HG02623 (cell line): ENCODE measurements around the gene SOCS4.
A peak's percentile ranks its signal among the peaks of the same experiment; 100 is the strongest.
"Not testable (repeated sequence)": the region's sequence is repeated elsewhere in the genome, so short reads cannot be mapped to it uniquely, and the experiment has no call there.

ENCODE experiments used
- ATAC-seq: cut with Tn5 transposase; IDR thresholded peaks from one replicate; pipeline ENCODE4 v1.9.1; 2021; ENCODE audit warnings: moderate library complexity; ENCODE audit not compliant: unreplicated experiment

Gene SOCS4

DNA sequence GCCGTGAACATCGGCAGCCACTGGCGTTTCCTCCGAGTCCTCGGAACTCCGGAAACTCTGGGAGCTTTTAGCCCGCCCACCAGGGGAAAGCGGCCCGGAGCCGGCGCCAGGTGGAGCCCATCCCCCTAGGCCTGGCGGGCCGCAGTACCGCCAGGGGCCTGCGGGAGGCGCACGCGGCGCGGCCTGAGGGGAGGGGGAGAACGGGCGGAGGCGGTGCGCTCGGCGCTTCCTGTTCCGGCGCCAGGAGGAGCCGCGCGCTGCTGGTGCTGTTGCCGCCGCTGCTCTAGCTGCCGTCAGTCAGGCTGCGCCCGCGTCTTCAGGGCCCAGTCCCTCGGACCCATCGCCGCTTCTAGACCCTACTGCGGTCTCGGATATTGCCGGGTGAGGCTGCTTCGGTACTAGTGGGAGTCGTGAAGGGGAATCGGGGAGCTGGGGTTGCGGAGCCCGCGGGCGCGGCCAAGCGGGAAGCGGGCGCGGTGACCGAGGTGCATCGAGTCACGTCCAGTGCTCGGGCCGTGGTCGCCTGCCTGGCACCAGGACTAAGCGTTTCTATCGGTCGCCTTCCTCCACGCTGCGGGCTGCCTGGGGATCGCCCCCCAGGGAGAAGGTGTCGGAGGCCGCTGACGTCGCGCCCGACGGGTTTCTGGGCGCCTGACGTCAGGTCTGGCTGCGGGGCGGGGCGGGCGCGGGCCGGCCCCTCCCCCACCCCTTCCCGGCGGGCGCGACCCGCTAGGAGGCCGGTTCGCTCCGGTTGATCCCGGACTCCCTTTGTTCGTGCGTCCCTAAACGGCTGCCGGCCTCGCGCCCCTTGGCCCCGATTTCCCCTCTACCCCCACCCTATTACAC is 24.6 kb downstream of the SOCS4 start, which contains the start of gene MAPK1IP1L:
MAPK1IP1L (plus strand) TSS at position 225 of the 846 bp plus-strand sequence. CDS start 10,037 bp downstream, outside the sequence.
- ATAC-seq: peak; percentile 88

- peak; percentile 3 for ATAC-seq
Measured at GRCh38 chr14:55052269-55052930, 25.4 kb downstream of the SOCS4 start.

GRCh38 chr14:55053018-55053417 is 26.0 kb downstream of the SOCS4 start:
- ATAC-seq: no peak

DNA sequence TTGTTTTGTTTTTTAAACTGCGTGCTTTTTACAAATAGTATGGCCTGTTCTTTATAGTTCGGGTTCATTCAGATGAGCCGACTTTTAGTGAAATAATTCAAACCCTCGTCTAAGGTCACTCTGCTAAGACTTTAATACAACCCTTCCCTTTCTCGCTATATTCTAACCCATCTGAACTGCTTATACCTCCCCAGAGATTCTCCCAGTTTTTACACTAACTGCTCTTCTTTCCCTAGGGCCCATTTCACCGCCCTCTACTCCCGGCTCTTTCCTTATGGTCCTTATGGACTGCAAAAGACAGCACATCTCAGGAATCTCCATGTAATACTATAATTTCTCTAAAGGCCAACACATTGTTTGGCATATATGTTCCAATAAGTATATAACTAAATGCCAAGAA is 26.5 kb downstream of the SOCS4 start:
- ATAC-seq: no peak

GRCh38 chr14:55054098-55054497 is 27.1 kb downstream of the SOCS4 start:
- ATAC-seq: no peak

DNA sequence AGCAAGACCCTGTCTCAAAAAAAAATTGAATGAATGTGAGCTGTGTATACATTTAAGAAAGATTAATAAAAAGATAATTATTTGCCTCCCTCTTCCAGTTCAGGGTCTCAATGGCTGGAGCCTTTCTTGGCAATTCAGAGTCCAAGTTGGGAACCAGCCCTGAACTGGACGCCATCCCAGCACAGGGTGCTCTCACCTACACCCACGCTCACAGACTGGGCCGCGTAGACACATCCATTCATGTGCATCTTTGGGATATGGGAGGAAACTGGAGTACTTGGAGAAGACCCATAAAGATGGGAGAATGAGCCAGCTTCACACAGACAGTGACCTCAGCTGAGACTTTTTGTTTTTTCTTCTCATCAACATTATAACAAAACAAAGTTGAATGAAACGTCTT is 30.9 kb downstream of the SOCS4 start:
- no peak for ATAC-seq

GRCh38 chr14:55059333-55059732 is 32.3 kb downstream of the SOCS4 start:
- no peak for ATAC-seq

DNA sequence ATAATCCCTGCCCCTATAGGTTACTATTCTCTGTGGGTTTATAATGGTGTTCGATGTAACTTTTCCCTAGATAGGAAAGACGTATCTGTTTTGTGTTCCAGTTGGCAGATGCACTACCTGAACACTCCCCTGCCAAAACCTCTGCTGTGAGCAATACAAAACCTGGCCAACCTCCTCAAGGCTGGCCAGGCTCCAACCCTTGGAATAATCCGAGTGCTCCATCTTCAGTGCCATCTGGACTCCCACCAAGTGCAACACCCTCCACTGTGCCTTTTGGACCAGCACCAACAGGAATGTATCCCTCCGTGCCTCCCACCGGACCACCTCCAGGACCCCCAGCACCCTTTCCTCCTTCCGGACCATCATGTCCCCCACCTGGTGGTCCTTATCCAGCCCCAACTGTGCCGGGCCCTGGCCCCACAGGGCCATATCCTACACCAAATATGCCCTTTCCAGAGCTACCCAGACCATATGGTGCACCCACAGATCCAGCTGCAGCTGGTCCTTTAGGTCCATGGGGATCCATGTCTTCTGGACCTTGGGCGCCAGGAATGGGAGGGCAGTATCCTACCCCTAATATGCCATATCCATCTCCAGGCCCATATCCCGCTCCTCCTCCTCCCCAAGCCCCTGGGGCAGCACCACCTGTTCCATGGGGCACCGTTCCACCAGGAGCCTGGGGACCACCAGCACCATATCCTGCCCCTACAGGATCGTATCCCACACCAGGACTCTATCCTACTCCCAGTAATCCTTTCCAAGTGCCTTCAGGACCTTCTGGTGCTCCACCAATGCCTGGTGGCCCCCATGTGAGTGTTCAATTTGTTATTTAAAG is 35.7 kb downstream of the SOCS4 start:
- no peak for ATAC-seq

- not testable (repeated sequence) for ATAC-seq
Measured at GRCh38 chr14:55064896-55065295, 37.9 kb downstream of the SOCS4 start.

- ATAC-seq: no peak
Measured at GRCh38 chr14:55065411-55065810, 38.4 kb downstream of the SOCS4 start.

DNA sequence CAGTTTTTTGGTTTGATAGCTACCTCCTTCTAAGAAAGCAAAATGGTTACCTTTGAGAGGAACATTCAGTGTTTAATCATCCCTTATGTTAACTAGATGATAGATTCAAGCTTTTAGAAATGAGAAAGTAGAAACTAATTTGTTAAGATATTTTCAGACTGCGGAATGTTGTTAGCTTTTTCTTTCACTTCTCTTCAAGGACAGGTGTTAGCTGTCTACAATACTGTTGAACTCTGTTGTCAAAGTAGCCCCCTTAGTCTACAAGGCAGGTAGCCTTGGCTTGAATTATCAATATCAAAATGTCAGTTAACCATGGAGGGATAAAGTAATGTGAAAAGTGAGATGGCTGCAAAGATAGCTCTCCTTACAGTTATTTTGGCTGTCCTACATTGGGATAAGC is 39.2 kb downstream of the SOCS4 start:
- ATAC-seq: no peak

- no peak for ATAC-seq
Measured at GRCh38 chr14:55070981-55071411, 44.0 kb downstream of the SOCS4 start.

DNA sequence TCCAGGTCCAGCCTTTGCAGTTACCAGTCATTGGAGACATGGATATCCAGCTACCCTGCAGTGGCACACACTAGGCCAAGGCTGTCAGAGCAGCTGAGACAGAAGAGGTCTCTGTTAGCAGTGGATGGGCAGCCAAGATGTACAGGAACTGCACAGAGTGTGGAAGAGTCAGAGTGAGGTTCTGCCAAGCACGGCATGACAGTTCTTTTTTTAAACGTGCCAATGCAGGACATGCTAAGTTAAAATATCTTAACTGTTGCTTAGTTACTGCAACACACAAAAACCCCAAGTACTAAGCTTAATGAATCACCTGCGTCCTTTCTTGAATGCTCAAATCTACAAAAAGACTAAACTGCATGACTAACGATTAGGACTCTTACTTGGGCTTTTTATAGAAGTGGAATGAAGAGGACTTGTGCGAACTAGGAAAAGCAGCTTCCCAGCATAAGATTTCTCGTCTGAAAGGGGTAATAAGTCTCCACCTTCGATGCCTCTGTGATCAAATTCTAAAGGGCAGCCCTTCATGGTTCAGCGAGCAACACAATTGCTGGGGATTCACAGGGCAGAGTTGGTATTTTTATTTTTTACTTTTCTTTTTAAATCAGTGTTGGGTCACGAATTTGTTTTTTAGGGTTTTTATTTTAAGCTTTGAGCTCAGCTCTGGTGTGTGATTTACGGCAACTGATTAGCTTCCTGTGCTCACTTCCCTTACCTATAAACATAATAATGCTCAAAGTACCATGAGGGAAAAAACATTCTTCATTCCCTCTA is 45.0 kb downstream of the SOCS4 start:
- peak; percentile 34 for ATAC-seq

DNA sequence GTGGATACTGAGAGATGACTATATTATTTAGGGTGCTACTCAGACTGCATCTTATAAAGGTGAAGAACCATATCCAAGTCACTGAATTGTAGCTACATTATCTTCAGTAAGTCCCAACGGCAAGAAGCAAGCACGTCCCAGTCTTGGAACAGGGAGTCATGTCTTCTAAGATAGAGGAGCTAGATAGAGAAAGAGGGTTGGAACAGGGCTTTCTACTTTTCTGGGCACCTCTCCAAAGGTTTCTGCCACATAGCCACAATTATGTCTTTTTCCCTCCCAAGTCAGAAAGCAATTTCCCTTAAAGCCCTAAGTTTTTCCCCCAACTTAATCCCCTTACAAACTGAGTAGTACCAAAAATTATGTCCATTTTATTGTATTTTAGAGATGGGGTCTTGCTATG is 46.8 kb downstream of the SOCS4 start:
- no peak for ATAC-seq

DNA sequence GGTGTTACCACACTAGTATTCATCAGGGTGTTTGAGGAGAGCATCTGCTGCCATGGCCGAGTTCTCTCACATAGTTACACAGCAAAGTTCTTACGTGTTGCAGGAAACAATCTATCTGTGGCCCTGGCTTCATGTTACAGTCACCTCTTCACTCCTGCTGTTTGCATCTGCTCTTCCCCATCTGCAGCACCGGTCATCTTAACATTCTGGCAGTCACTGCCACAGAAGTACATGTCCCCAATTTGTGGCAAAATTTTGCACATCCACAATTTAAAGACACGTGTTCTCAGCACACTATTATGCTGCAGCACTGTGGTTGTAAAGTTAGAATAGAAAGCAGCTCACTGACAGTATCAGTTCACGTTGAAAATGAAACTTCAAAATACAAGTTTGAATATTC is 47.6 kb downstream of the SOCS4 start:
- peak; percentile 44 for ATAC-seq

- ATAC-seq: no peak
Measured at GRCh38 chr14:55075628-55076175, 48.7 kb downstream of the SOCS4 start.

DNA sequence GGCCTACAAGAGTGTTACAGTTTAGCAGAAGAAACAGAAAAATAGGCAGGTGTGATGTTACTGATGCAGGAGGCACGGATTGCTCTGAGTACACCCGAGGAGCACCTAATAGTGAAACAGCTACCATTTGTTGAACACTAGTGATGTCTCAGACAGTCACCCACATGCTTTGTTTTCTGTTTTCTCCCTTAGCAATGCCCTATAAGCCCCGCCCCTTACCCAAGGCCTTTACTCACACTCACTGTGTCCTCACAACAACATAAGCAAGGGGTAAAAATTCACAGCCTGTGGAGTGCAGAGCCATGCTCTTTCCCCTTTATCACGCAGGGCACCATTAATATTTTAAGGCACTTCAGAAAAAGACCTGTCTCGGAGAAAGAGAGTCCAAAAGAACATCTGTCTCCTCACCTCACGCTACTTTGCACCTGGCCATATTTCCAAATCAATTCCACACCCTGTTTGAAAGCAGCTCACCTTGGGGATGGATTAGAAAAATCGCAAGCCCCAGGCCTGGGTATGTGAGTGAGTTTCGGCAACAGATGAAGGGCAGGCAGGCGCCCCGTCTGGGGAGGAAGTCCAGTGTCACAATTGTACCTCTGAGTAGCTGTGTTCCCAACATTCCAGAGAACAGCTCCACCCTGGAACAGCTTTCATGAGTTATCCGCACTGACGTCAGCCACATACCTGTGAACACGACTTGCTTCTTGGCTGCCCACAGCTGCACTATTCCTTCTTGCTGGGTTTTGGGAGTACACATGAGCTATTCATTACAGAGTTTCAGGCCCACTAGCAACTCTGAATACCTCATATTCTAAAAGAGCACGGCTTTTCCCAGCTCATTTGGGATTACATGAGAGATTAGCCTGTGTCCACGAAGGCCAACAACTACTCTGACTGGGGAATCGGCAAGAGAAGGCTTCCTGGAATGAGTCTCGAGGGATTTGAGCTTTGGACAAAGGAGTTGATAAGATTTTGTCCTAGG is 50.4 kb downstream of the SOCS4 start:
- no peak for ATAC-seq

DNA sequence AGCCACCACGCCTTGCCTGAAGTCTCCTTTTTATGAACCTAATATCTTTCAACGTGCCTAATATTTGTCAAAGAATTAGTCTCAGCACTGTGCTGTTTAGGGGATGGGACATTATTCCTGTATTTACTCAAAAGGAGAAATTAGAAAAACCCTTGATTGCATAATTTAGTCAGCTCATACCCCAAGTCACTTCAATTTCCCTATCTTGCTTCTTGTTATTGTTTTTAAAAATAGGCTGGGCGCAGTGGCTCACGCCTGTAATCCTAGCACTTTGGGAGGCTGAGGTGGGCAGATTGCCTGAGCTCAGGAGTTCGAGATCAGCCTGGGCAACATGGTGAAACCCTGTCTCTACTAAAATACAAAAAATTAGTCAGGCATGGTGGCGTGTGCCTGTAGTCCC is 52.9 kb downstream of the SOCS4 start:
- ATAC-seq: not testable (repeated sequence)
